T-cell (primary cell): ENCODE results near the gene BICDL2. TPM values are rescaled to one million over a fixed set of nuclear protein-coding genes. Genes with fewer than 3 reads are reported as not detected.
A peak's percentile ranks its signal among the peaks of the same experiment; 100 is the strongest.

ENCODE experiments used
- ATAC-seq, 4 experiments: fragments of 200-7000 bp in 3 of 4; fragments of 150-1000 bp in 1 of 4; cut with Tn5 transposase; replicated peaks in 1 of 4; 1 replicate in 3 of 4; 2 replicates in 1 of 4; pipeline ENCODE4 v1.10.0; 2021; ENCODE audit warnings: moderate library complexity in 3 of 4, mild to moderate bottlenecking in 2 of 4, moderate number of reproducible peaks in 1 of 4
- CTCF ChIA-PET, 2 donors: fragments of 300-600 bp; sonication (Branson Sonifier 250); formaldehyde crosslinking; loops; one replicate each; lab custom pipeline; 2022; ENCODE audit warnings: antibody characterized with exemption in 2 of 2; lab: Charles Lee
- POLR2A ChIA-PET, 2 donors: fragments of 300-600 bp; sonication (Branson Sonifier 250); formaldehyde crosslinking; loops; one replicate each; lab custom pipeline; 2022; ENCODE audit warnings: antibody characterized with exemption in 2 of 2; lab: Charles Lee
- DNase-seq, 35 experiments: peaks; one replicate each; pipeline versions ENCODE4 v3.0.0 to v3.0.0-alpha.2; 2013 to 2023
- H3K27ac ChIP-seq: one replicate; pipeline ENCODE4 v1.5.1; 2013; ENCODE audit warnings: low read length
- H3K27me3 ChIP-seq, 2 experiments: replicated peaks in 1 of 2; 1 replicate in 1 of 2; 2 replicates in 1 of 2; pipeline versions ENCODE4 v1.6.1 to v1.7.0; 2013; ENCODE audit warnings: low read length in 1 of 2, mixed read lengths in 1 of 2; ENCODE audit not compliant: control insufficient read depth in 2 of 2, insufficient read depth in 2 of 2; ENCODE audit errors: extremely low read depth in 1 of 2
- H3K36me3 ChIP-seq, 2 donors: 1 replicate in 1 of 2; 2 replicates in 1 of 2; pipeline versions ENCODE4 v1.6.1 to v1.7.0; 2013; ENCODE audit warnings: low read length in 1 of 2; ENCODE audit not compliant: control insufficient read depth in 2 of 2, insufficient read depth in 1 of 2; ENCODE audit errors: extremely low read depth in 1 of 2
- H3K4me1 ChIP-seq, 2 experiments: 1 replicate in 1 of 2; 2 replicates in 1 of 2; pipeline versions ENCODE4 v1.6.1 to v1.7.0; 2013; ENCODE audit warnings: low read length in 2 of 2, mixed read lengths in 1 of 2; ENCODE audit not compliant: insufficient read depth in 2 of 2, control insufficient read depth in 1 of 2; ENCODE audit errors: extremely low read depth in 1 of 2
- H3K4me3 ChIP-seq, 2 donors: 1 replicate in 1 of 2; 2 replicates in 1 of 2; pipeline versions ENCODE4 v1.5.1 to v1.7.0; 2013; ENCODE audit warnings: mild to moderate bottlenecking in 2 of 2, low read length in 1 of 2, moderate library complexity in 1 of 2; ENCODE audit not compliant: control insufficient read depth in 1 of 2; ENCODE audit errors: extremely low read depth in 1 of 2
- H3K9me3 ChIP-seq: 2 replicates; pipeline ENCODE4 v1.7.0; 2013
- H3K27ac Mint-ChIP-seq, 2 donors: one replicate each; pipeline ENCODE4 v1.8.0; 2020 to 2021; ENCODE audit warnings: mild to moderate bottlenecking in 2 of 2, mixed read lengths in 2 of 2
- H3K27me3 Mint-ChIP-seq, 2 donors: one replicate each; pipeline ENCODE4 v1.8.0; 2021 to 2022; ENCODE audit warnings: mixed read lengths in 2 of 2
- H3K36me3 Mint-ChIP-seq: one replicate; pipeline ENCODE4 v1.8.0; 2021; ENCODE audit warnings: mixed read lengths
- H3K4me1 Mint-ChIP-seq, 3 donors: one replicate each; pipeline ENCODE4 v1.8.0; 2020 to 2022; ENCODE audit warnings: mixed read lengths in 3 of 3, mild to moderate bottlenecking in 1 of 3
- H3K4me3 Mint-ChIP-seq, 3 donors: one replicate each; pipeline ENCODE4 v1.8.0; 2020 to 2022; ENCODE audit warnings: mild to moderate bottlenecking in 3 of 3, mixed read lengths in 3 of 3, moderate library complexity in 3 of 3
- H3K9me3 Mint-ChIP-seq, 3 donors: one replicate each; pipeline ENCODE4 v1.8.0; 2020 to 2022; ENCODE audit warnings: mixed read lengths in 3 of 3
- WGBS: methylation state at CpG from one replicate; pipeline ENCODE4 v1.1.5; 2013; ENCODE audit warnings: missing lambda C conversion rate; ENCODE audit not compliant: insufficient coverage; 5-methylcytosine and 5-hydroxymethylcytosine counted together
- total RNA-seq, 35 experiments: library from RNA in 6 of 35; stranded (reverse) in 6 of 35; fragments of 120-200 nt in 1 of 35; gene quantifications; one replicate each; pipeline versions ENCODE4 v1.2.1 to v1.2.4 and lab custom pipeline; 2013 to 2026

Gene BICDL2
- total RNA-seq, 5 donors from 2014 or later (not counting 1 experiment from before 2014, with no cell fraction given), result 0.13 to 0.16 (median 0.15) TPM; not detected in 2

DNA sequence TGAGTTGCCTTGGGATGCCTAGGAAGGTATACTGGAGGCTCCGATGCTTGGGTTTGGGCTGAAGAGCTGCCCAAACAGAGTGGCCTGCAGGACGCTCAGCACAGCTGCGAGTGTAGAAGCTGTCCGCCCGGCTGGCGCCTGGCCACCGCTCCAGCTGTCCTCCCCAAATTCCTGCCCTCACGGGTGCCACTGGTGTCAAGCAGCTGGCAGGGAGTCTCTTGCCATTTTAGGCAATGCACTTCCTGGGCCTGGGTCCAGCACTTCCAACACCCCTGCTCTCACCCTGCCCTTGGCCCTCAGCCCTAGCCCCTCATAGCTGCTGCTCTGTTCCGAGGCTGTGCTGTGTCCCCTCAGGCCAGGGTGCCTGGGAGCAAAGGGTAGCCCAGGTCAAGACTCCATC is 51.3 kb downstream of the BICDL2 start:
- peaks cover 0 to 53% of the 10 kb centered on the region in 2 experiments for H3K27me3 ChIP-seq
- H3K4me3 Mint-ChIP-seq, result no peak overlapping the region
- CTCF ChIA-PET, result no interaction called here
- no peak overlapping the region for H3K27ac Mint-ChIP-seq
- no peak overlapping the region for H3K4me3 ChIP-seq
- H3K27me3 Mint-ChIP-seq, result peaks cover 0 to 1% of the 10 kb centered on the region in 2 donors
- no peaks in the 10 kb centered on the region for H3K9me3 ChIP-seq
- ATAC-seq, result no peak
- H3K36me3 ChIP-seq, result no peaks in the 10 kb centered on the region
- POLR2A ChIA-PET, result no interaction called here
- 90% methylated on average over 9 of the region's 9 CpGs for WGBS
- H3K36me3 Mint-ChIP-seq, result no peaks in the 10 kb centered on the region
- DNase-seq, result no peak
- peaks cover 10 to 15% (median 15%) of the 10 kb centered on the region in 3 donors for H3K4me1 Mint-ChIP-seq
- H3K9me3 Mint-ChIP-seq, result no peaks in the 10 kb centered on the region
- H3K27ac ChIP-seq, result no peak overlapping the region
- H3K4me1 ChIP-seq, result peaks cover 2 to 19% of the 10 kb centered on the region in 2 experiments

DNA sequence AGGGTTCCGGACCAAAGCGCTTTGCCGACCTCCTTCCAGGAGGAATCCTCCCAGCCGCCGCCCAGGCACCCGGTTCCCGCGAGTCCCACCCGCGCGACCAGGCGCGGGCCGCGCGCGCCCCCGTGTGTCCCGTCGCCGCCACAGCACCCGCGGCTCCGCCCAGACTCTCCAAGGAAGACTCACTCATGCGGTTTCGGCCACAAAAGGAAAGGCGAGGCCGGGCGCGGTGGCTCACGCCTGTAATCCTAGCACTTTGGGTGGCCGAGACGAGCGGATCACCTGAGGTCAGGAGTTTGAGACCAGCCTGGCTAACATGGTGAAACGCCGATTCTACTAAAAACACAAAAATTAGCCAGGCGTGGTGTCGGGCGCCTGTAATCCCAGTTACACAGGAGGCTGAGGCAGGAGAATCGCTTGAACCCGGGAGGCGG is 53.0 kb downstream of the BICDL2 start:
- Histone ChIP-seq H3K4me1 (peaks cover 2 to 27% of the 10 kb centered on the region in 2 experiments), H3K27ac (no peak overlapping the region), H3K27me3 (peaks cover 0 to 48% of the 10 kb centered on the region in 2 experiments), H3K9me3 (no peaks in the 10 kb centered on the region), H3K4me3 (no peak overlapping the region), H3K36me3 (no peaks in the 10 kb centered on the region)
- Mint-ChIP-seq H3K27me3 (no peaks in the 10 kb centered on the region), H3K4me1 (peaks cover 10 to 15% (median 15%) of the 10 kb centered on the region in 3 donors), H3K27ac (no peak overlapping the region), H3K9me3 (no peaks in the 10 kb centered on the region), H3K4me3 (peak overlapping the region in 2 of 3 donors; percentile 45), H3K36me3 (no peaks in the 10 kb centered on the region)
- ChIA-PET POLR2A (no interaction called here), CTCF (no interaction called here)
- WGBS, result 1% methylated on average over 36 of the region's 42 CpGs
- DNase-seq (peak in 26 of 35 experiments; percentile 30 to 75 (median 48)), ATAC-seq (peak; percentile 34 to 57 (median 46))

DNA sequence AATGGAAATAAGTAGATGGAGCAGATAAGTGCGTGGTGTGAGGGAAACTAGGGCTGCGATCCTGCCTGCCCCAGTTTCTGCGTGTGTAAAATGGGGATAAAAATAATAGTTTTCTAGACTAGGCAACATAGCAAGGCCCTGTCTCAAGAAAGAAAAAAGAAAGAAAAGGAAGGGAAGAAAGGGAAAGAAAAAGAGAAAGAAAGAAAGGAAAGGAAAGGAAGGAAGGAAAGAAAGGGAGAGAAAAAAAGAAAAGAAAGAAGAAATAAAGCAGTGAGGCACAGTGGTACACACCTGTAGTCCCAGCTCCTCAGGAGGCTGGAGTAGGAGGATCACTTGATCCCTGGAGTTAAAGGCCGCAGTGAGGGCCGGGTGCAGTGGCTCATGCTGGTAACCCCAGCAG is 54.3 kb downstream of the BICDL2 start:
- no peak for DNase-seq
- H3K4me1 ChIP-seq, result peaks cover 2 to 27% of the 10 kb centered on the region in 2 experiments
- POLR2A ChIA-PET, result no interaction called here
- Mint-ChIP-seq H3K4me1 (peaks cover 10 to 15% (median 15%) of the 10 kb centered on the region in 3 donors), H3K9me3 (no peaks in the 10 kb centered on the region), H3K36me3 (no peaks in the 10 kb centered on the region), H3K4me3 (peak overlapping the region in 2 of 3 donors; percentile 24 to 74), H3K27me3 (no peaks in the 10 kb centered on the region), H3K27ac (no peak overlapping the region)
- H3K27me3 ChIP-seq, result peaks cover 0 to 44% of the 10 kb centered on the region in 2 experiments
- no peak overlapping the region for H3K27ac ChIP-seq
- no peak overlapping the region for H3K4me3 ChIP-seq
- 97% methylated on average over 4 of the region's 5 CpGs for WGBS
- H3K36me3 ChIP-seq, result no peaks in the 10 kb centered on the region
- CTCF ChIA-PET, result interaction anchor here in 1 of 2 donors (0.7 kb wide), 1 partner anchor 148 kb away, joined by 10 read pairs; no protein-coding TSS in a partner anchor
- H3K9me3 ChIP-seq, result no peaks in the 10 kb centered on the region
- no peak for ATAC-seq

DNA sequence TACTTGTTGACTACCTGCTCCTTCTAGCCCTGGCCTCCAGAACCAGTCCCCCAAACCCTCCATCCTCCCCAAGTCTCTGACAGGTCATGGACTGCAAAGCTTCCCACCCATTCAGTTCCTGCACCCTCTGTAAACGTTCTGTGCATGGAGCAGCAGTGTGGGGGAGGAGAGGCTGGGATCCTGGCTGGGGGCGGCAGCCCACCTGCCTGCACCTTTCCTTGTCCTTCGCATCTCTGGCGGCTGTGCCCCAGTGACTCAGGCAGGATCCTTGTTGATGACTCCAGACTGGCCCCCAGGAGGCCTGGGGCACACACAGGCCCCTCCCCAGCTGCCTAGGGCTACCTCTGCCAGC is 54.9 kb downstream of the BICDL2 start:
- ATAC-seq, result no peak
- no peaks in the 10 kb centered on the region for H3K27me3 Mint-ChIP-seq

DNA sequence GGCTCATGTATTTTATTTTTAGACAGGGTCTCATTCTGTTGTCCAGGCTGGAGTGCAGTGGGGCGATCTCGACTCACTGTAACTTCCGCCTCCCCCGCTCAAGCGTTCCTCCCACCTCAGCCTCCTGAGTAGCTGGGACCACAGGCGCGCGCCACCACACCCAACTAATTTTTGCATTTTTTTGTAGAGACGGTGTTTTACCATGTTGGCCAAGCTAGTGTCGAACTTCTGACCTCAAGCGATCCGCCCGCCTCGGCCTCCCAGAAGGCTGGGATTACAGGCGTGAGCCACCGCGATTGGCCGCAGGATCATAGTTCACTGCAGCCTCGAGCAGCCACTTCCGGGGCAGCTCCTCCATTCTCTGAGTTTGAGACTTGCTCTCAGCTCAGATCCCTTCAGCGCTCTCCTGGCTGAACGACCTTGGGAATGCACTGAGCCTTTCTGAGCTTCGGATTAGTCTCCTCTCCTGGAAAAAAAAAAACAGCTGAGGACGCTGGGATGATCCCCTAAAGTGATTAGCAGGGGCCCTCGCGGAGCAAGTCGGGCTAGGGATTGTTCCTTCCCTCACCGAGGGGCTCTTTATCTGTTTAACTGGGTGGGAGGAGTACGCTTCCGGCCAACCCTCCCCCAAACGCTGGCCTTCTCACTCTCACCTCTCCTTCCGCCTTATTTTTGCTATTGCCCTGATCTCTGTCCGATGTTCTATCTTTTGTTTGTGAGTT is 55.4 kb downstream of the BICDL2 start:
- Mint-ChIP-seq H3K27me3 (no peaks in the 10 kb centered on the region), H3K9me3 (no peaks in the 10 kb centered on the region), H3K36me3 (no peaks in the 10 kb centered on the region), H3K4me1 (peaks cover 10 to 15% (median 15%) of the 10 kb centered on the region in 3 donors), H3K4me3 (peak overlapping the region; percentile 74 to 77 (median 74)), H3K27ac (peak overlapping the region; percentile 66)
- Histone ChIP-seq H3K36me3 (no peaks in the 10 kb centered on the region), H3K4me3 (peak overlapping the region in 1 of 2 donors; percentile 94), H3K27me3 (peaks cover 0 to 37% of the 10 kb centered on the region in 2 experiments), H3K27ac (no peak overlapping the region), H3K4me1 (peaks cover 2 to 27% of the 10 kb centered on the region in 2 experiments), H3K9me3 (no peaks in the 10 kb centered on the region)
- POLR2A ChIA-PET, result interaction anchor here in 1 of 2 donors (0.6 kb wide), 1 partner anchor 46 kb away, joined by 6 read pairs; no protein-coding TSS in a partner anchor
- CTCF ChIA-PET, result no interaction called here
- DNase-seq (no peak), ATAC-seq (no peak)
- WGBS, result 91% methylated on average over 17 of the region's 33 CpGs

More for the DNA sequence above, 54.9 kb downstream of the BICDL2 start:
- no peaks in the 10 kb centered on the region for H3K9me3 ChIP-seq
- no peaks in the 10 kb centered on the region for H3K36me3 Mint-ChIP-seq
- no peaks in the 10 kb centered on the region for H3K9me3 Mint-ChIP-seq
- no peak for DNase-seq
- peaks cover 2 to 27% of the 10 kb centered on the region in 2 experiments for H3K4me1 ChIP-seq
- H3K36me3 ChIP-seq, result no peaks in the 10 kb centered on the region
- peak overlapping the region; percentile 63 to 77 (median 74) for H3K4me3 Mint-ChIP-seq
- no peak overlapping the region for H3K27ac ChIP-seq
- H3K27me3 ChIP-seq, result peaks cover 0 to 40% of the 10 kb centered on the region in 2 experiments
- H3K4me3 ChIP-seq, result no peak overlapping the region
- POLR2A ChIA-PET, result no interaction called here
- H3K4me1 Mint-ChIP-seq, result peaks cover 10 to 15% (median 15%) of the 10 kb centered on the region in 3 donors
- WGBS, result 90% methylated on average over 2 of the region's 4 CpGs
- CTCF ChIA-PET, result no interaction called here
- H3K27ac Mint-ChIP-seq, result peak overlapping the region in 1 of 2 donors; percentile 50

DNA sequence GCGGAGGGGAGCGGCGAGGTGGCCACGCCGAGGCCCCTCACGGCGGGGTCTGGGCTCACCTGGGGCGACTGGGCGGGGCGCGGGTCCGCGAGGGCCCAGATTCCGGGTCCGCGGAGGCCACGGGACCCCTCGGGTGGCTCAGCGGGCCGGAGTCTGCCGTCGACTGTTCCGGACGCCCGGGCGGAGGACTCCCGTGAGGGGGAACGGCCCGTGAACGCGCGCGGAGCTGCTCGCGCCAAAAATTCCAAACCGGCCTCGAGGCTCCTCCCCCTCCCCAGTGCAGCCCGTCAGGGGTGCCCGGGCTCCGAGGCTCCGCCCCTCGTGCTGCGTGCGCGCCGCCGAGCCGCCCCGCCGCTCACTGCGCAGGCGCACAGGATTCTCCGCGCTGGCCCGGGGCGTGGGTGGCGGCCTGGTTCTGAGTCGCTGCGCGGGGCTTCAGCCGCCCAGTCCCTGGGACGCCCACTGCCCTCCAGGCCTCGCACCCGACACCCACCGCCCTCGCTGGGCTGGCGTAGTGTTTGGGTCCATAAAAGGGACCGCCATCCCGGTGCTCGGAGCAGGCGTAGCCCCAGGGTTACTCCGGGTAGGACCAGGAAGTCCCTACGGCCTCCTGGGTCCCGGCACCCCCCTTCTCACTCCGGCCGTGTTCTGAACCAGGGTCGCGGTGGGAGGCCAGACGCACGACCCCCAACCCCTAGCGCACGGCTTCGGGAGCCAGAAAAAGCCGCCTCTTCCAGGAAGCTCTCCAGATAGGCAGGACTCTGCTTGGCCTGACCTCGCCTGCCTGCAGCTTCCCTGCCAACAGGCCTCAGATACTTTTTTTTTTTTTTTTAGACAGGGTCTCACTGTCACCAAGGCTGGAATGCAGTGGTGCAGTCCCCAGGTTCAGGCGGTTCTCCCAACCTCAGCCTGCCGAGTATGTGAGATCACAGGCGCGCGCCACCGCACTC is 56.2 kb downstream of the BICDL2 start, which contains the start of gene PKMYT1:
PKMYT1 (minus strand) TSS at position 220 of the 950 bp plus-strand sequence. CDS start 789 bp downstream, outside the sequence.
- CTCF ChIA-PET, result no interaction called here
- H3K27ac ChIP-seq, result peak within 1 kb of the TSS; percentile 81
- H3K4me1 ChIP-seq, result peaks cover 2 to 27% of the 10 kb centered on the region in 2 experiments
- no peaks in the 10 kb centered on the region for H3K36me3 ChIP-seq
- H3K4me3 ChIP-seq, result peak within 1 kb of the TSS; percentile 88 to 94
- 7% methylated on average over 84 of the region's 91 CpGs for WGBS
- Mint-ChIP-seq H3K27ac (peak within 1 kb of the TSS; percentile 66), H3K4me3 (peak within 1 kb of the TSS; percentile 74 to 77 (median 74)), H3K9me3 (no peaks in the 10 kb centered on the region), H3K4me1 (peaks cover 10 to 15% (median 15%) of the 10 kb centered on the region in 3 donors), H3K36me3 (no peaks in the 10 kb centered on the region), H3K27me3 (no peaks in the 10 kb centered on the region)
- DNase-seq, result peak; percentile 80 to 97 (median 92)
- peaks cover 0 to 31% of the 10 kb centered on the region in 2 experiments for H3K27me3 ChIP-seq
- peak; percentile 91 to 95 (median 94) for ATAC-seq
- POLR2A ChIA-PET, result interaction anchor here in 1 of 2 donors (0.6 kb wide), 2 partner anchors 12 to 47 kb away, joined by 4 to 6 read pairs; no protein-coding TSS in a partner anchor
- H3K9me3 ChIP-seq, result no peaks in the 10 kb centered on the region
